Activated CD4-positive, alpha-beta memory T cell treated with anti-CD3 and anti-CD28 coated beads for 36 hours (primary cell): Measurements from ENCODE around the gene ELL. TPM values are rescaled to one million over a fixed set of nuclear protein-coding genes. Genes with fewer than 3 reads are reported as not detected.
"Not testable (repeated sequence)": the region's sequence is repeated elsewhere in the genome, so short reads cannot be mapped to it uniquely, and the experiment has no call there.

Experiments used
- CTCF ChIA-PET: fragments of 350-600 bp; sonication (Branson Sonifier 250); formaldehyde crosslinking; loops from one replicate; lab custom pipeline; 2021; ENCODE audit warnings: antibody characterized with exemption, inconsistent platforms; lab: Charles Lee
- POLR2A ChIA-PET: fragments of 350-600 bp; sonication (Branson Sonifier 250); formaldehyde crosslinking; loops from one replicate; lab custom pipeline; 2021; ENCODE audit warnings: antibody characterized with exemption; lab: Charles Lee
- DNase-seq: peaks from one replicate; pipeline ENCODE4 v3.0.0-alpha.2; 2020
- H3K27ac Mint-ChIP-seq: one replicate; pipeline ENCODE4 v1.8.0; 2021; ENCODE audit warnings: mixed read lengths
- H3K27me3 Mint-ChIP-seq: one replicate; pipeline ENCODE4 v1.8.0; 2021; ENCODE audit warnings: mixed read lengths
- H3K36me3 Mint-ChIP-seq: one replicate; pipeline ENCODE4 v1.8.0; 2021; ENCODE audit warnings: mixed read lengths
- H3K4me1 Mint-ChIP-seq: one replicate; pipeline ENCODE4 v1.8.0; 2021; ENCODE audit warnings: low read depth, mixed read lengths
- H3K4me3 Mint-ChIP-seq: one replicate; pipeline ENCODE4 v1.8.0; 2021; ENCODE audit warnings: mild to moderate bottlenecking, mixed read lengths
- H3K9me3 Mint-ChIP-seq: one replicate; pipeline ENCODE4 v1.8.0; 2021; ENCODE audit warnings: mixed read lengths
- intact Hi-C: fragments of 100-400 bp; cut with micrococcal nuclease; formaldehyde crosslinking; loops from one replicate; pipeline ENCODE4 v1.15.1; 2023
- total RNA-seq, 2 experiments: library from RNA; stranded (reverse); gene quantifications; one replicate each; pipeline ENCODE4 v1.2.3, GENCODE V29; 2021

ELL gene
- total RNA-seq, 2 experiments from 2014 or later: 24.7 to 29.7 TPM

GRCh38 chr19:18415178-18415867 lies 106.5 kb downstream of the ELL start:
- CTCF ChIA-PET: interaction anchor here (0.6 to 6.7 kb wide), 7 partner anchors 26 to 210 kb away, joined by 3 to 85 read pairs (median 5); partner anchors contain the start of gene GDF15
- no peak for DNase-seq
- intact Hi-C loops: loop anchor here (5.0 to 10.0 kb wide), 2 partner anchors 213 to 321 kb away; partner anchors contain the start of genes MAST3 and RAB3A
- POLR2A ChIA-PET: interaction anchor here (1.1 to 5.5 kb wide), 3 partner anchors 111 to 135 kb away, joined by 3 to 46 read pairs (median 5); partner anchors contain the start of gene JUND
- Mint-ChIP-seq H3K4me1 (peaks cover 46% of the 10 kb centered on the region), H3K27ac (no peak overlapping the region), H3K9me3 (no peaks in the 10 kb centered on the region), H3K36me3 (no peaks in the 10 kb centered on the region), H3K27me3 (peaks cover 24% of the 10 kb centered on the region), H3K4me3 (peak overlapping the region; percentile 50)

DNA sequence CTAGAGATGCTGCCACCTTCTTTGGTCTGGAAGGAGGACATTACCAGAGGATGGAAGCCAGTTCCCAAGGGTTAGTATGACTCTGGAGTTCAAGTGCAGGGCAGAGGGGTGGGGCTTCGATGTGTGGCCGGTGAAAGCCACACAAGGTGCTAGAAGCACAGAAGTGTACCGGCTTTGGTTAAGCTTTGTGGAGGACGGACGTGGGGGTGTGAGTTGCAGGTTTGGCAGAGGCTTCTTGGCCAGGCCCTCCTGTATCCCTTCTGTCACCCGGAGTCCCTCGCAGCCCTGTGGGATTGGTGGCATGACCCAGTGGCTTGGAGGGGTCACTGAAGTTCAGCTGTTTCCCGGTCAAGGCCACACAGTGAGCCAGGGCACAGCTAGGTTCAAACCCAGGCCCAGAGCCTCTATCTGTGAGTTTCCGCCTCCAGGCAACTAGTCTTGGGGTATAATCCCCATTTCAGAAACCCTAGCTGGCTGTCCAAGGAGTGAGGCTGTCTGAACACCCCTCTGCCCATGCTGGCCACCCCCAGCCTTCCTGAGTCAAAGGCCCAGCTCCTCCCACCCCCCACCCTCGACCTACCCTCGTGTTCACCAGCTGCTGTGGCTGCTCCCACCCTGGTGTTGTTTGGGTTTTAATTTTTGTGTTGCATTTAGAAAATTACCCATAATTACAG lies 107.2 kb downstream of the ELL start:
- Mint-ChIP-seq H3K9me3 (no peaks in the 10 kb centered on the region), H3K27me3 (peaks cover 24% of the 10 kb centered on the region), H3K4me1 (peaks cover 44% of the 10 kb centered on the region), H3K4me3 (no peak overlapping the region), H3K27ac (peak overlapping the region; percentile 38), H3K36me3 (no peaks in the 10 kb centered on the region)
- ChIA-PET CTCF (interaction anchor here (0.6 to 6.7 kb wide), 9 partner anchors 8 to 210 kb away, joined by 3 to 85 read pairs (median 4); partner anchors contain the start of gene GDF15), POLR2A (interaction anchor here (0.9 to 1.1 kb wide), 2 partner anchors 24 to 133 kb away, joined by 3 to 5 read pairs; partner anchors contain the start of gene JUND)
- intact Hi-C loops: loop anchor here (5.0 to 10.0 kb wide), 3 partner anchors 37 to 320 kb away; partner anchors contain the start of genes MAST3 and RAB3A
- no peak for DNase-seq

DNA sequence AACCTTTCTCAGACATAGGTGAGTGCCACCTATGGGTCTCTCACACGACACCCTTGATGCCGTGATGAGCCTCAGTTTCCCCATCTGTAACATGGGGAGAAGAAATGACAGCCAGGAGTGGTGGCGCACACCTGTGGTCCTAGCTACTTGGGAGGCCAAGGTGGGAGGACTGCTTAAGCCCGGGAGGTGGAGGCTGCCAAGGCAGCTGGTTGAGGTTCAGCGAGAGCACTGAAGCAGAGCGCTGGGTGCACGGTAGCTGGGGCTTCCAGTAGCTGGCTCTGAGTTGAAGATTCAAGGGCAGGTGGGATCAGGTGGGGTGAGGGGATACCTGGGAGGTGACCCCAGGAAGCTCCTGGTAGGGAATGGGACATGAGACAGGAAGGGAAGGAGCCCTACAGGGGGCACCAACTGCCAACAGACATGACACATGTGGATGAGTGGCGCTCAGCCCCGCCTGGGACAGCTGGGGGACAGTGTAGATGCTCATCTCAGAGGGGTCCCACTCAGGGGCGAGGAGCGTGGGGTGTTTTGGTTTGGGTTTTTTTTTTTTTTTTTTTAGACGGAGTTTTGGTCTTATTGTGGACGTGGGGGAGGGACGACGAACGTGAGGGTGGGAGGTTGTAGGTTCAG lies 109.1 kb downstream of the ELL start:
- ChIA-PET POLR2A (no interaction called here), CTCF (interaction anchor here (0.6 to 6.7 kb wide), 8 partner anchors 11 to 349 kb away, joined by 3 to 85 read pairs (median 9); partner anchors contain the start of gene GDF15)
- Mint-ChIP-seq H3K27me3 (peaks cover 17% of the 10 kb centered on the region), H3K36me3 (no peaks in the 10 kb centered on the region), H3K4me1 (peaks cover 31% of the 10 kb centered on the region), H3K27ac (peak overlapping the region; percentile 28), H3K4me3 (no peak overlapping the region), H3K9me3 (no peaks in the 10 kb centered on the region)
- DNase-seq: no peak
- intact Hi-C loops: loop anchor here (5.0 to 10.0 kb wide), 2 partner anchors 35 to 318 kb away; partner anchors contain the start of gene MAST3

DNA sequence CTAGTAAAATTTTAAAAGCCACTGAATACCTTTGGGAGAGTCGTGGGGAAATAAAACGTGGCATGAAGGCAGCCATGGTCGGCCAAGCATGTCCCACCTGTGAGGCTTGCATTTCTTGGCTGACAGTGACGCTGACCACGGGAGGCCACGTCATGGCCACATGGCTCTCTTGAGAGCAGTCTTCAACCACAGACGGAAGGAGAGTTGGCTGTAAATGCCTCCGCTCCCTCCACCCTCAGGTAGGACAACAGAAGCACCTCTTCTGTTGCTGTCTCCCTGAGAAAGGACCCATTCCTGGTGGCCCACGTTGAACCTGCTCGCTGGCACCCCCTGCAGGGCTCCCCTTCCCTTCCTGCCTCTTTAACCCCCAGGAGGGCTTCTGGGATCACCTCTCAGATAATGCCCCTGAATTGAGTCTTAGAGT lies 113.8 kb downstream of the ELL start:
- ChIA-PET CTCF (no interaction called here), POLR2A (no interaction called here)
- Mint-ChIP-seq H3K36me3 (no peaks in the 10 kb centered on the region), H3K27ac (no peak overlapping the region), H3K4me1 (peaks cover 5% of the 10 kb centered on the region), H3K4me3 (no peak overlapping the region), H3K9me3 (no peaks in the 10 kb centered on the region), H3K27me3 (peaks cover 8% of the 10 kb centered on the region)
- intact Hi-C loops: loop anchor here (5.0 kb wide), 1 partner anchor 66 kb away; the partner anchor contains the start of gene PGPEP1
- peak; percentile 46 for DNase-seq

- no peaks in the 10 kb centered on the region for H3K36me3 Mint-ChIP-seq
- H3K27me3 Mint-ChIP-seq: peaks cover 4% of the 10 kb centered on the region
- peaks cover 5% of the 10 kb centered on the region for H3K4me1 Mint-ChIP-seq
- CTCF ChIA-PET: interaction anchor here (0.6 kb wide), 1 partner anchor 178 kb away, joined by 3 read pairs; no protein-coding TSS in a partner anchor
- POLR2A ChIA-PET: no interaction called here
- DNase-seq: no peak
- intact Hi-C loops: loop anchor here (5.0 kb wide), 1 partner anchor 64 kb away; the partner anchor contains the start of gene PGPEP1
- no peak overlapping the region for H3K4me3 Mint-ChIP-seq
- no peaks in the 10 kb centered on the region for H3K9me3 Mint-ChIP-seq
- no peak overlapping the region for H3K27ac Mint-ChIP-seq
Measured at GRCh38 chr19:18406749-18407148, 115.1 kb downstream of the ELL start.

- DNase-seq, H3K9me3 Mint-ChIP-seq, CTCF ChIA-PET, H3K36me3 Mint-ChIP-seq, H3K4me1 Mint-ChIP-seq, H3K4me3 Mint-ChIP-seq, H3K27ac Mint-ChIP-seq, H3K27me3 Mint-ChIP-seq, POLR2A ChIA-PET: not testable (repeated sequence)
- intact Hi-C loops: loop anchor here (5.0 kb wide), 1 partner anchor 63 kb away; the partner anchor contains the start of gene PGPEP1
Measured at GRCh38 chr19:18405754-18406153, 116.1 kb downstream of the ELL start.

DNA sequence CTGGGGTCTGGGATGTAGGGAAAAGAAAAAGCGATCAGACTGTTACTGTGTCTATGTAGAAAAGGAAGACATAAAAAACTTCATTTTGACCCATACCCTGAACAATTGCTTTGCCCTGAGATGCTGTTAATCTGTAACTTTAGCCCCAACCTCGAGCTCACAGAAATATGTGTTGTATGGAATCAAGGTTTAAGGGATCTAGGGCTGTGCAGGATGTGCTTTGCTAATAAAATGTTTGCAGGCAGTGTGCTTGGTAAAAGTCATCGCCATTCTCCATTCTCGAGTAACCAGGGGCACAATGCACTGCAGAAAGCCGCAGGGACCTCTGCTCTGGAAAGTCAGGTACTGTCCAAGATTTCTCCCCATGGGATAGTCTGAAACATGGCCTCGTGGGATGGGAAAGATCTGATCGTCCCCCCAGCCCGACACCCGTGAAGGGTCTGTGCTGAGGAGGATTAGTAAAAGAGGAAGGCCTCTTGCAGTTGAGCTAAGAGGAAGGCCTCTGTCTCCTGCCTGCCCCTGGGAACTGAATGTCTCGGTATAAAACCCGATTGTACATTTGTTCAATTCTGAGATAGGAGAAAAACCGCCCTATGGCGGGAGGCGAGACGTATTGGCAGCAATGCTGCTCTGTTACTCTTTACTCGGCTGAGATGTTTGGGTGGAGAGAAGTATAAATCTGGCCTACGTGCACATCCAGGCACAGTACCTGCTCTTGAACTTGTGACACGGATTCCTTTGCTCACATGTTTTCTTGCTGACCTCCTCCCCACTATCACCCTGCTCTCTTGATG lies 119.2 kb downstream of the ELL start:
- H3K4me1 Mint-ChIP-seq, H3K4me3 Mint-ChIP-seq, H3K9me3 Mint-ChIP-seq, intact Hi-C loops, H3K36me3 Mint-ChIP-seq, POLR2A ChIA-PET, DNase-seq, H3K27me3 Mint-ChIP-seq, H3K27ac Mint-ChIP-seq: not testable (repeated sequence)
- CTCF ChIA-PET: interaction anchor here (0.8 to 1.6 kb wide), 2 partner anchors 8 to 10 kb away, joined by 4 read pairs; no protein-coding TSS in a partner anchor

DNA sequence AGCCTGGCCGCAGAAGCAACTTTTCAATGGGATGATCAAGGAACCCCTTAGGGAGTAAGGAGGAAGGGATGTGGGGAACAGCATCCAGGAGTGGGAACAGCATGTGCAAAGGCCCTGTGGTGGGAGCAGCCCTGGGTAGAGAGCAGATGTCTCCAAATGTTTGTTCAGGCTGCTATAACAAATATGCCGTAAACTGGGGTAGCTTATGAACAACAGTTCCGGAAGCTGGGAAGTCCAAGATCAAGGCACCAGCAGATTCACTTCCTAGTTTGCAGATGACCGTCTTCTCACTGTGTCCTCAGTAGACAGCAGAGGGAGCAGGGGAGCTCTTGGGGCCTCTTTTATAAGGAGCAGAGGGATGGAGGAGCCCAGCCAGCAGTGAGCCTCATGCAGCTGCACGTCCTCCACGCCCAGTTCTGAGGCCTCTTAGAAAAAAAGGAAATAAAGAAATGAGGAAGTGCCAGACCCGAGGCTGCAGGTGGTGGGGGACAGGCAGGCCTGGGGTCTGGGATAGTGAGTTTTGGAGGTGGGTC lies 120.2 kb downstream of the ELL start:
- no peak for DNase-seq
- POLR2A ChIA-PET: no interaction called here
- no peak overlapping the region for H3K27ac Mint-ChIP-seq
- intact Hi-C loops: no loop called here
- H3K27me3 Mint-ChIP-seq: peaks cover 15% of the 10 kb centered on the region
- H3K9me3 Mint-ChIP-seq: no peaks in the 10 kb centered on the region
- H3K36me3 Mint-ChIP-seq: no peaks in the 10 kb centered on the region
- no peaks in the 10 kb centered on the region for H3K4me1 Mint-ChIP-seq
- no peak overlapping the region for H3K4me3 Mint-ChIP-seq
- CTCF ChIA-PET: interaction anchor here (0.8 to 1.6 kb wide), 3 partner anchors 9 to 14 kb away, joined by 3 to 4 read pairs (median 4); no protein-coding TSS in a partner anchor

DNA sequence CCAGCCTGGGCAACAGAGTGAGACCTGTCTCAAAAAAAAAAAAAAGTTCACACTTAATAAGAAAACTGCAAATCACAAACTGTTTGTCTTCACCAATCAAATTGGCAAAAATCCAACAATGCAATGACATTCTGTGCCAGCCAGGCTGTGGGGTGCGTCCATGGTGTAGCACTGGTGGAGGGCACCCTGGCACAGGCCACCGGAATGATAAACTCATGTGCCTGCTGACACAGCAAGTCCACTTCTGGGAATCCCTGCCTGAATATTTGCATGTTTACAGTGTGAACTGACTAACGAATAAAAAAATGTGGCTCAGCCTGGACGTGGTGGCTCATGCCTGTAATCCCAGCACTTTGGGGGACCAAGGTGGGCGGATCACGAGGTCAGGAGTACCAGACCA lies 122.9 kb downstream of the ELL start:
- Mint-ChIP-seq H3K4me3 (no peak overlapping the region), H3K4me1 (no peaks in the 10 kb centered on the region), H3K27ac (no peak overlapping the region), H3K36me3 (no peaks in the 10 kb centered on the region), H3K27me3 (peaks cover 24% of the 10 kb centered on the region), H3K9me3 (no peaks in the 10 kb centered on the region)
- DNase-seq: no peak
- ChIA-PET CTCF (interaction anchor here (3.0 kb wide), 1 partner anchor 10 kb away, joined by 21 read pairs; no protein-coding TSS in a partner anchor), POLR2A (no interaction called here)
- intact Hi-C loops: no loop called here

DNA sequence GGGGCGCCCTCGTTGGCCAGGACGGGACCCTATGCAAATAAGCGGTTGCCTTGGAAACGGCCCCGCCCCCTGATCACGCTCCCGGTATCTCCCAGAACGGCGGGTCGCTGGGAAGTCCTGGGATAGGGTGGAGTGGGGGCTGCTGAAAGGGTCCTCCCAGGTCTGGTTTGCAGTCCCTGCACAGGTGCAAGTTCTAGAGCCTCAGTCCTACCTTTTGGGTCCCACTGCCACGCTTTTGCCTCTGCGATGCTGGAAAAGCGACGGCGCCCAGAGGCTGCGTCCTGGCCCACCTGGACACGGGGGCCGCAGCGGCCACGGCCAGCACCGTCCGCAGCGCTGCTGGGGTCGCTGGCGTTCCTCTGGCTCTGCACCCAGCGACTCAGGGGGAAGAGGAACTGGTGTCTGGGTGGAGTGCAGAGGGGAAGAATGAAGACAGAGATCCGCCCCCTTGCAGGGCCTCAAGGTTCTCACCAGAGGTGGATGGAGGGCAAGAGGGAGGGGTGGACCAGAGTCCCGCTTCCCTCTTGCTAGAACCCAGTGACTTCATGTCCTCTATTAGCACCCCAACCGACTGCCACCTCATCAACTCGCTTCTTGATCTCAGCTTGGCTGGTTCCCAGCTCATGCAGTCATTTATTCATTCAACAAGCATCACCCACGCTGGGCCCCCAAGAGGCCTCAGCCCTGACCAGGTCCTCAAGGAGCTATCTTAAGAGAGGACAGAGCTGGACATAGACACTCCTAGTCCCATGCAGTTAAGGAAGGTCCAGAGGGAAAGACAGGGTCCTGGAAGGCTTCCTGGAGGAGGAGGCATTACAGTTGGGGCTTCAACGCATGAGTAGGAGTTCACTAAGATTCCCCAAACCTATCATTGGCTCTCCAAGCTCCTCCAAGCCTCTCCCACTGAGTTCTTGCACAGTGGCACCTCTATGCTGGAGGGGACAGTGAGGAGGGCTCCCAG lies 124.3 kb downstream of the ELL start, which contains the start of gene LRRC25:
LRRC25 (minus strand) TSS at position 381 of the 961 bp plus-strand sequence. CDS start 659 bp downstream, outside the sequence.
- intact Hi-C loops: no loop called here
- H3K27me3 Mint-ChIP-seq: peaks cover 24% of the 10 kb centered on the region
- ChIA-PET CTCF (interaction anchor here (0.8 to 3.0 kb wide), 2 partner anchors 9 to 69 kb away, joined by 3 to 21 read pairs; no protein-coding TSS in a partner anchor), POLR2A (interaction anchor here (0.7 kb wide), 1 partner anchor 55 kb away, joined by 3 read pairs; no protein-coding TSS in a partner anchor)
- no peaks in the 10 kb centered on the region for H3K36me3 Mint-ChIP-seq
- no peak within 1 kb of the TSS for H3K4me3 Mint-ChIP-seq
- DNase-seq: peak; percentile 18
- H3K27ac Mint-ChIP-seq: no peak within 1 kb of the TSS
- no peaks in the 10 kb centered on the region for H3K9me3 Mint-ChIP-seq
- H3K4me1 Mint-ChIP-seq: no peaks in the 10 kb centered on the region
